ENCODE data around the gene SEC14L6. TPM values are rescaled to one million over a fixed set of nuclear protein-coding genes. Genes with fewer than 3 reads are reported as not detected.
"Not testable (repeated sequence)": the region's sequence is repeated elsewhere in the genome, so short reads cannot be mapped to it uniquely, and the experiment has no call there.

Gene SEC14L6
- total RNA-seq, 1 donor = not detected

DNA sequence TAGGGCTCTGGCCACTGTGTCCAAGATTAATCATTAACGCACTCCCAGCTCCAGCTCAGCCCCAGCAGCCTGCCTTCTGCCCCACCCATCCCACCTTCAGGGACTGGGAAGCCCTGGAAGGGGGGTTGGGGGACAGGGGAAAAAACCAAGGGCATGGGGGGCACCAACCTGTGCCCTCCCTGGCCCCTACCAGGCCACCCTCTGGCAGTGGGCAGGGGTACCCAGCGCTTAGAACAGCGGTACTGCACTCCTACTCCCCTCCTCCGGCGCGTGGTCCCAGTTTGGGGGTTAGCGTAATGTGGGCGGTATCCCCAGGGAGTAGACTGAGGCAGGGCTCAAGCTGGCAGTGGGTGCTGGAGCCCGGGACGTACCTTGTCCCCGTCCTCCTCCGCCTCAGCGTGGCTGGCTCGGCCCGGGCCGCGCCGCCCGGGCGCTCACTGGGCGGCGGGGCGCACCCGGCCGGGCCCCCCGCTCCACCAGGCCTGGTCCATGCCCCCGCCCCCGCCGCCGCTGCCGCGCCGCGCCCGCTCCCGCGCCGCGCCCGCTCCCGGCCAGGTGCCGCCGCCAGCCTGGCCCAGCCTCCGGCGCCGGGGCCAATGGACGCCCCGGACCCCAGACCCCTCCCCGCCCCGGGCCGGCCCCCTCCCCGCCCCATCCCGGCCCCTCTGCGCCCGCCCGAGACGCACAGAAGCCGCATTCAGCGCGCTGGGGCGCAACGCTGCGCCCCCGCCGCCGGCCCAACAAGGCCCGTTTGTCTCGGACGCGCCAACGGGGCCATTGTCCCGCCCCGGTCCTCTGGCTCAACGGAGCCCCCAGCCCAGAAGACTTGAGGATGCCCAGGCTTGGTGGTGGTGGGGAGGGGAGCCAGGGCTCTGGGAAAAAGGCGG lies 27.8 kb upstream of the SEC14L6 start, which contains the start of gene GAL3ST1:
Gene GAL3ST1, minus strand, starts transcription at position 571 of the 887 bp plus-strand sequence. CDS start 17,273 bp downstream, outside the sequence.
- H3K4me3 ChIP-seq (ENCODE audit: low read depth, low read length) = peak within 1 kb of the TSS; percentile 23
- TF ChIP-seq, protein P1, sequence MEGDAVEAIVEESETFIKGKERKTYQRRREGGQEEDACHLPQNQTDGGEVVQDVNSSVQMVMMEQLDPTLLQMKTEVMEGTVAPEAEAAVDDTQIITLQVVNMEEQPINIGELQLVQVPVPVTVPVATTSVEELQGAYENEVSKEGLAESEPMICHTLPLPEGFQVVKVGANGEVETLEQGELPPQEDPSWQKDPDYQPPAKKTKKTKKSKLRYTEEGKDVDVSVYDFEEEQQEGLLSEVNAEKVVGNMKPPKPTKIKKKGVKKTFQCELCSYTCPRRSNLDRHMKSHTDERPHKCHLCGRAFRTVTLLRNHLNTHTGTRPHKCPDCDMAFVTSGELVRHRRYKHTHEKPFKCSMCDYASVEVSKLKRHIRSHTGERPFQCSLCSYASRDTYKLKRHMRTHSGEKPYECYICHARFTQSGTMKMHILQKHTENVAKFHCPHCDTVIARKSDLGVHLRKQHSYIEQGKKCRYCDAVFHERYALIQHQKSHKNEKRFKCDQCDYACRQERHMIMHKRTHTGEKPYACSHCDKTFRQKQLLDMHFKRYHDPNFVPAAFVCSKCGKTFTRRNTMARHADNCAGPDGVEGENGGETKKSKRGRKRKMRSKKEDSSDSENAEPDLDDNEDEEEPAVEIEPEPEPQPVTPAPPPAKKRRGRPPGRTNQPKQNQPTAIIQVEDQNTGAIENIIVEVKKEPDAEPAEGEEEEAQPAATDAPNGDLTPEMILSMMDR (IDR thresholded peaks at IDR 0.05; ENCODE audit: insufficient read depth, low read depth, low read length) = no peak
- no peak for DNase-seq (ENCODE audit: low read depth)

DNA sequence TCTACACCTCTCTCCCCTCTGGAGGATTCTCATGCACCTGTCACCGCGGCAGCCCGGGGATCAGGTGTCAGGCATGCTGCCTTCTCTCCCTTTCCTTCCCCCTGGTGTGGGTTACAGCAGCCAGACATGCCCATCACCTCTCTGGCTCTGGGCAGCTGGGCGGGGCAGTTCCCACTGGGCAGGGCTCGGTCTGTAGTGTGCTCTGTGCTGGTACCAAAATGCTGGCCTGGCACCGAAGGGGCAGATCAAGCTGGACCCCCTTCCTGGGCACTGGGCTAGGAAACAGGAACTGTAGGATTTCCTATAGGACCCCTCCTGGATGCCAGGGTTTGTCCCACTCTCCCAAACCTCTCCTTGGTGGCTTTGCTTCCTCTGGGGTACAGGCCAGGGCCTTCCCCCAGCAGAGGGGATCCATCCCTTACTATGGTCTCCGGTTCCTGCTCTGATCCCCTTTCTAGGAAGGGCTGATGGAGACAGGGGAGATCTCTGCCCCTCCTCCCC lies 27.1 kb upstream of the SEC14L6 start:
- H3K4me3 ChIP-seq (ENCODE audit: low read depth, low read length) = no peak overlapping the region
- TF ChIP-seq, protein P1 (IDR thresholded peaks at IDR 0.05; ENCODE audit: insufficient read depth, low read depth, low read length) = no peak
- no peak for DNase-seq (ENCODE audit: low read depth)

DNA sequence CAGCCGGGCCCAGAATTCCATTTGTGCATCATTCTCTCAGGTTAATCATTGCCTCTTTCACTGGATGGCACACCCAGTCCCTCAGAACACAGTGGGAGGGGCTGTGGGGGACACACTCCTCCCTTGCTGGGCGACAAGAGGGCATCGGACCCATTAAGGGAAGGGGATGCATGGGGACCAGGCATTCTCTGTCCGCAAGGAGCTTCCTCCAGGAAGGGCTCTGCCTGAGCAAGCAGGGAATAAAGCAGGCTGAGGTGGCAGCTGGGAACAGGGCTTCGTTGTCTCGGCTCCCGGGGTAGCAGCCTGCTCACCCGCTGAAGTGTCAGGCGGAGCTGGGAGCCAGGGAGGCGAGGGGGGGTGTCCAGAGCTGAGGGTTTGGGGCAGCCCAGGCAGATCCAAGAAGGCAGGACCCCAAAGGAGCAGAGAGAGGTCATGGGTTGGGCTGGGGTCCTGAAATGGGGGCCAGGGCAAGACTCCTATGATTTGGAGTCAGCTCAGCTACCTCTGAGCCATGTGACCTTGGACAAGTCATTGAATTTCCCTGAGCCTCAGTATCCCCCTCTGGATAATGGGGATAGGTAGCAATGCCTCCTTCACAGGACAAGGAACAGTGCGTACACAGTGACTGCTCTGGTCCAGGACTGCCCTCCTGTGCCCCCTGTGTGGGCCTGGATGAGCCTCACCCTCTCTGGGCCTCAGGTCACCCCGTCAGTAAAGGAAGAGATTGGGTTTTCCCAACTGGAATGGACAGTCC lies 26.5 kb upstream of the SEC14L6 start:
- no peak for DNase-seq (ENCODE audit: low read depth)
- no peak overlapping the region for H3K4me3 ChIP-seq (ENCODE audit: low read depth, low read length)
- TF ChIP-seq, protein P1 (IDR thresholded peaks at IDR 0.05; ENCODE audit: insufficient read depth, low read depth, low read length) = no peak

DNA sequence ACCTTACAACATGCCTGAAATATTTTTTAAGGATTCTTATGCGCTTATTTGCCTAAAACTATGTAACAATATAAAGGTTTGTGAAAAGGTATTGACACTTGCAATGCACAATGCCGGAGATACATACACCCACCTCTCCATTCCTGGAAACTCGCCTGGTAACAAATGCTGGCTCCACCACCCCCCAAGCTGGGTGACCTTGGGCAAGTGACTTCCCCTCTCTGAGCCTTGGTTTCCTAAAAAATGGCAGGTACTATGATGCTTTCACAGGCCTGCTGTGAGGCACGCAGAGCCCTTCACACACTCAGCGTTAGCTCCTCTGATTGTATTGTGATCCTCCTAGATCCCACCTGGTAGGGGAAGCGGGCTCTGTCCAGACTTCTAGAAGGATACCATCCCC lies 25.7 kb upstream of the SEC14L6 start:
- no peak for DNase-seq (ENCODE audit: low read depth)
- TF ChIP-seq, protein P1 (IDR thresholded peaks at IDR 0.05; ENCODE audit: insufficient read depth, low read depth, low read length) = no peak
- no peak overlapping the region for H3K4me3 ChIP-seq (ENCODE audit: low read depth, low read length)

DNA sequence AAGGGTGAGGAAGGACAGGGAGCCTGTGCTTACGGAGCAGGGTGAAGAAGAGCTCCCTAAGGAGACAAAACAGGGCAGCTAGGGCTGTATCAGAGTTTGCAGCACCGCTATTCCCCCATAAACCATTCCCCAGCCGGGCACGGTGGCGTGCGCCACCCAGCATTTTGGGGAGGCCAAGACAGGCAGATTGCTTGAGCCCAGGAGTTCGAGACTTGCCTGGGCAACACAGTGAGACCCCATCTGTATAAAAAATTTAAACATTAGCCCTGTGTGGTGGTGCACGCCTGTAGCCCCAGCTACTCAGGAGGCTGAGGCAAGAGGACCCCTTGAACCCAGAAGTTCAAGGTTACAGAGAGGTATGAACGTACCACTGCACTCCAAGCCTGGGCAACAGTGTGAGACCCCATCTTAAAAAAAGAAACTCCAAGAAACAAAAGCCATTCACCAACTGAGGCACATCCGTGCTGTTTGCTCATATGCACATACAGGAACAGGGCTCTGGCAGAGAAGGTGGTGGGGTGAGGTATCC lies 23.2 kb upstream of the SEC14L6 start:
- TF ChIP-seq, protein P1 (IDR thresholded peaks at IDR 0.05; ENCODE audit: insufficient read depth, low read depth, low read length) = no peak
- no peak for DNase-seq (ENCODE audit: low read depth)
- H3K4me3 ChIP-seq (ENCODE audit: low read depth, low read length) = no peak overlapping the region

DNA sequence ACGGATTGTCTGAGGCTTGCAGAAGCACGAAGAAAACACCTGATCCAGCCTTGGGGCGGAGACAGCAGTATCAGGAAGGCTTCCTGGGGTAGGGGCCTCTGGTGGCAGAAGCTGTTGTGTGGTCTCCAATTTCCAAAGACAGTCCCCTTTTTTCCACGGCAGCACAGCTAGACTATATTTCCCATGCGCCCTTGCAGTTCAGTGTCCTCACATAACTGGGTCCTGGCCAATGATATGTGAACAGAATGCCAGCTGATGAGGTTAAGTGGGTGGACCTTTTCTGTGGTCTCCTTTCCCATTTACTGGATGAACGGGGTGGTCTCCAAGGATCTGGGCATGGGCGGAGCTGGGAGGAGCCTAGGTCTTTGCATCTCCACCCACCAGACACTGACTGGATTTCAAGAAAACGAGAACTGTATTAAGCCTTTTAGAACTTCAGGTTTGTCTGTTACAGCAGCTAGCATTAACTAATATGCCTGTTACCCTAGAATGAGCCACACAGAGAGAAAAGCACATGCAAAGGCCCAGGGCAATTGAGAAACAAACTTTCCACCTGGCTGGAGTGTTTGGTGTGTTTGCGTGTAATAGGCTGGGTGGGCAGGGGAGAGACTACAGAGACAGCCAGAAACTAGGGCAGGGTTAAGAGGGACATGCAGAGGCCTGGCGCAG lies 21.7 kb upstream of the SEC14L6 start:
- TF ChIP-seq, protein P1 (IDR thresholded peaks at IDR 0.05; ENCODE audit: insufficient read depth, low read depth, low read length) = no peak
- no peak overlapping the region for H3K4me3 ChIP-seq (ENCODE audit: low read depth, low read length)
- no peak for DNase-seq (ENCODE audit: low read depth)

DNA sequence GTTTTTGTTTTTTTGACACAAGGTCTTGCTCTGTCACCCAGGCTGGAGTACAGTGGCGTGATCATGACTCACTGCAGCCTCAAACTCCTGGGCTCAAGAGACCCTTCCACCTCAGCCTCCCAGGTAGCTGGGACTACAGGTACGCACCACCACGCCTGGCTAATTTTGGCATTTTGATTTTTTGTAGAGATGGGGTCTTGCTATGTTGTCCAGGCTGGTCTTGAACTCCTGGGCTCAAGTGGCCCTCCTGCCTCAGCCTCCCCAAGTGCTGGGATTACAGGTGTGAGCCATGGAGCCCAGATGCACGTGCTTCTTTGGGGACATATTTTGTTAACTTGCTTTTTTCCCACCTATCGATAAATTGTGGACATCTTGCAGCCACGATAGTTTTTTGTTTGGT lies 20.7 kb upstream of the SEC14L6 start:
- not testable (repeated sequence) for DNase-seq (ENCODE audit: low read depth); H3K4me3 ChIP-seq (ENCODE audit: low read depth, low read length)
